ENCODE data around the gene RAPGEF3.

The RAPGEF3 gene

DNA sequence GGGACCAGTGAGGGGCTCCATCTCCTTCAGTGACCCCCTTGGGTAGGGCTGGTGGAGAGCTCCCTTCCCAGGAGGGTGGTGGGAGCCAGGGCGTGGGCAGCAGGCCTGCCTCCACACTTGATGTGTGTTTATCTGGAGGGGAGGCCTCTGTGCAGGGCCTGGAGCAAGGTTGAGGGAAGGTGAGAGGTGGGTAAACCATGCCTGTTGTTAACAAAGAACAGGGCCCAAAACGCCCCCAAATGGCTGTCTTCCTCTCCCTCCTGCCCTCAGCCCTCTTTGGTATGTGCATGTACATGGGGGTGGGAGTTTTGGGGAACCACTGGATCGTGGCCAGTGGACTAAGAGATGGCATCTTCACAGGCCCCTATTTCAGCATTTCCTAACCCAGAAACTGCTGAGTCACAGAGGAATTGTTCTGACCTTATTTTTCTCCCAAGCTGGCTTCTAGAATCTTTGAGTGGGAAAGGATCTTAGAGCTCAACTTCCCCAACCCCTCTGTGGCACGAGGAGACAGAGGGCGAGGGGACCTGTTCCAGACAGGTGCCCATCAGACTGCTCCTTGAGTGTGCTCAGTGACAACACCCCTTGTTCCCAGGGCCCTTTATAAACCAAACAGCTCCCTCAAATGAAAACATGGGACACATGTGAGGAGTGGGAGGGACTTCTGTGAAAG is 17.9 kb upstream of the RAPGEF3 start:
- no peak for DNase-seq

DNA sequence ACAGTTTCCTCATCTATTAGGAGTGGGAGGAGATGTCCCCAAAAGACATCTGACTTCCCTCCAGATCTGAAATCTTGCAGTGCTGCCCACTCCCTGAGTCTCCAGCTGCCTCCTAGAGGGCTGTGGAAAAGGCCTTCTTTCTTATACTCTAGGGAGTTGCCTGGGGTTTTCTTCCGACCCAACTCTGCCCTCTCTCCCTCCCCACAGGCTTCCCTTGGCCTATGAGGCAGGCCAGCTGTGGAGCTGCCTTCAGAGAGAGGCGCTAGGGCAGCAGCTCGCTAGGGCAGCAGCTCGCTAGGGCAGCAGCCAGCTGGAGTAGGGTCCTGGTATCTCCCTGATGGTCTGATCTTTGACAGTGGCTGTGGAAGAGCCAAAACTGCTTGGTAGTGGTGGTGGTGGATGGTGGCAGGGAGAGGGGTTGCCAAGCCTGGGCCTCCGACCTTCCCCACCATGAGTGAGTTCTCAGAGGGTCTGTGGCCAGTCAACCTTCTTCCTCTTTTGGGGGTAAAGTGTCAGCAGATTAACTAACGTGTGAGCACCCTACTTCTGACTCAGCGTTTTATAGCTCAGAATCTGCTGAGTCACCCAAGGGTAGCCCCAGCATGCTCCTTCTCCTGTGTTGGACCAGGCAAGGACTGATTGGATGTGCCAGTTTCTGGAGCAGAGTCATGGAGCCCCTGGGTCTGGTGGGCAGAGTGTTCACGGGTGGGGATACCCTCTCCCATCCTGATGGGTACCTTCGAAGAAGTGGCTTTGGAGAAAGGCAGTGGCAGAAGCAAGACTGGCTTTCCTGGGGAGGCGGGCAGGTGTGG is 16.6 kb upstream of the RAPGEF3 start:
- no peak for DNase-seq

DNA sequence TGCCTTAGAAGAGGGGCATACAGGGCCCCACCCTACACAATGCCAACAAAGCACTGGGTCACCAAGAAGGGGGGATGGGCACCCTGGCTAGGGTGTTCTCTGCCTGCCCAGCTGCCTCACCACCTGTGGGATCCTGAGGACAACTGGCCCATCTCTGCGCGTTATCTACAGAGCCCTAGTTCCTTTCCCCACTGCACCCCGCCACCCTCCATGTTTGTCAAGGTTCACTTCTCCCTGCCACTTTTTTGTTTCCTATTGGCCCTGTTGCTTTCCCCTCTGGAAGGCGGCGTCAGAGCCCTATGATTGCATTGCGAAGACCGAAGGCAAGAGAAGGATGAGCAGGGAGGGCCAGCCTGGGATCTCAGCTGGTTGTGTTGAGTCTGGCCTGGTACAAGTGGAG is 16.0 kb upstream of the RAPGEF3 start:
- no peak for DNase-seq

DNA sequence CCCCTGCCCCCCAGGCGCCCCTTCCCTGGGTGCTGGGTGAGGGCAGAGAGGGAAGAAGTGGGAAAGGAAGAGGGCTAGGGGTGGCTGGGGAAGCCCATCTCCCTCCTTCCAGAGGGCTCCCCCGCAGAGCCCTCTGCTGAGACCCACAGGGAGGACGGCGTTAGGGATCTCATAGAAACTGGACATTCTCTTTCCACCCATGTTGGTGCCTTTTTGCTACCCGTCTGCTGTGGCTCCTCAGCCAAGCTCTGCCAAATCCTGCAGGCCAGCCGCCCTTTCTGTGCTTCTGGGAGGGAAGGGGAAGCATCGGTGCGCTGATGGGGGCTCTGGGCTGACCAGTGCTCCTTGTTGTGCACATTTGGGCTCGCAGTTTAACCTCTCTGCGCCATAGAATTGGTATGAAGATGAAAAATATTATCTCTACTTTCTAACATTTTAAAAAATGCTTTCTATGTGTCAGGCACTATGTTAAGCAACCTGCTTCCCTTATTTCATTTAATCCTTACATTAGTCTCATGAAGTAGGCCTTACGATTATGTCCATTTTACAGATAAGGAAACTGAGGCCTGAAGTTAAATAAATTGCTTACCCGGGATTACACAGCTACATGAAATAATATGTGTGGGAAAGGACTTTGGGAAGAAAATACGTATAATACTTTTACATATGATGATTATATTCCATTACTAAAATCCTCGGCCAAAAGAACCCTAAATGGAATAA is 15.3 kb upstream of the RAPGEF3 start:
- no peak for DNase-seq

DNA sequence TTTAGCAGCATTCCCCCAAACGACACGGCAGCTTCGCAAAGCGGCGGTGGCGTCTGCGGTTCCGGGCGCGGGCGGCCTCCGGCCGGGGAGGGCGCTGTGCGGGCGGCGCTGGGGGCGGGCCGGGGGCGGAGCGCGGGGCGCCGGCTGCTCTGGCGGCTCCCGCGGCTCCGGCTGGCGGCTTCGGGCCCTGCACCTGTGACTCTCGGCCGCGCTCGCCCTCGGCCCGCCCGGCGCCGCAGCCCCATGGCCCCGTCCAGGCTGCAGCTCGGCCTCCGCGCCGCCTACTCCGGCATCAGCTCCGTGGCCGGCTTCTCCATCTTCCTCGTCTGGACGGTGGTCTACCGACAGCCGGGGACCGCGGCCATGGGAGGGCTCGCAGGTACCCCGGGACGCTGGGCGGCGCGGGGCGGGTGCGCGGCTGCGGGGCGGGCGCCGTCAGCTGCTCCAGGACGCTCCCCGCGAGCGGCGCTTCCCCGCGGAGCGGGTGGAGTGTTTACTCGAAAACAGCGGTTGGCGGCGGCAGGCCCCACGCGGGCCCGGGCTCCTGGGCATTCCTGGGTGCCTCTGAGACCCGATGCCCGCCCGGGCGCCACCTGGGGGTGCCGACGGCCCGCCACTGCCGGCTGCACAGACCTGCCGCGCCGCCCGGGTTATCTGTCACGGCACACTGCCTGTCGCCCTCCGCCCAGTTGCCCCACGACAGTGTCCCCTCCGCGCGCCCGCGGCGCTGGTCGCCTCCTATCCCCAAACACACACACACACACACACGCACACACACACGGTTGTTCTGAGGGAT is 14.6 kb upstream of the RAPGEF3 start, which contains the start of gene SLC48A1:
Gene SLC48A1, plus strand, starts transcription at position 177 of the 796 bp plus-strand sequence. Its CDS starts 67 bp downstream, at position 244.
- peak; percentile 45 for DNase-seq

DNA sequence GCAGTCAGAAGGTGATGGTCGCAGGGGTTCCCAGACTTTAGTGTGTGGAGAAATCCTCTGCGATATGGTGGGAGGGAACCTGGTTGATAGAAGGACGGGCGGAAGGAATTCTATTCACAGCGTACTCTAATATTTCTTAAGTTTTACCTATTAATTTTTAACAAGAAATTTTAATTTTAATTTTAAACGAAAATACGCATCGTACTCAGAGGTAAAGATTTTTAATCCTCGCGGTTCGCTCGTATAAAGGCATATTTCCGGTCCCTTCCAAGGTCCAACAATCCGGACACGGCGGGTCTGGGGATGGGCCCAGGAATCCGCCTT is 14.0 kb upstream of the RAPGEF3 start:
- DNase-seq, result no peak

DNA sequence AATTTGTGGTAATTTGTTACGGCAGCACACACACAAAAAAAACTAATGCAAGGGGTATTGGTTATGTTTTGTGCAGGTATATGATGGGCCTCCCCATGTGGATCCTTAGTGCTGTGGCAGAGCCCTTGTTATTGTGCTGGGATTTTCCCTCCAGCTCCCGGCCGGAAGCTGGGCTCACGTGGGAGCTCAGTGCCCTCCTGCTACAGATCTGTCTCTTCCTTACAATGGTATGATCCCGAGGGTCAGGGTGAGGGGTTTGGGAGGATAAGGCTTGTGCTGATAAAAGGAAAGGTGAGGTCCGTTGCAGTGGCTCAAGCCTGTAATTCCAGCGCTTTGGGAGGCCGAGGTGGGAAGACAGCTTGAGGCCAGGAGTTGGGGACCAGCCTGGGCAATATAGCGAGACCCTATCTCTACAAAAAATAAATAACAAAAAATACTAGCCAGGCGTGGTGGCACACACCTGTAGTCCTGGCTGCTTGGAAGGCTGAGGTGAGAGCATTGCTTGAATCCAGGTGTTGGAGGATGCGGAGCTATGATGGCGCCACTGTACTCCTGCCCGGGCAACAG is 13.5 kb upstream of the RAPGEF3 start:
- DNase-seq, result no peak

DNA sequence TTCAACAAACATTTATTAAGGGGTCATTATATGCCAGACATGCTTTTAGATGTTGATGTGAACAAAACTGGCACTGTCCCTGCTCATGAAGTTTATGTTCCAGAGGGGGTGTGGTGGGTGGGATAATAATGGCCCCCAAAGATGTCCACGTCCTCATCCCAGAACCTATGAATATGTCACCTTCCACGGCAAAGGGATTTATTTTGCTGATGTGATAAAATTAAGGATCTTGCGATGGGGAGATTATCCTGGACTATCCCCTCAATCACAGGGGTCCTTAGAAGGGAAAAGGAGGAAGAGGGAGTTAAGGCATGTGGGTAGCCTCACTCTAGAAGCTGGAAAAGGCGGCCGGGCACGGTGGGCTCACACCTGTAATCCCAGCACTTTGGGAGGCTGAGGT is 12.6 kb upstream of the RAPGEF3 start:
- DNase-seq, result no peak

DNA sequence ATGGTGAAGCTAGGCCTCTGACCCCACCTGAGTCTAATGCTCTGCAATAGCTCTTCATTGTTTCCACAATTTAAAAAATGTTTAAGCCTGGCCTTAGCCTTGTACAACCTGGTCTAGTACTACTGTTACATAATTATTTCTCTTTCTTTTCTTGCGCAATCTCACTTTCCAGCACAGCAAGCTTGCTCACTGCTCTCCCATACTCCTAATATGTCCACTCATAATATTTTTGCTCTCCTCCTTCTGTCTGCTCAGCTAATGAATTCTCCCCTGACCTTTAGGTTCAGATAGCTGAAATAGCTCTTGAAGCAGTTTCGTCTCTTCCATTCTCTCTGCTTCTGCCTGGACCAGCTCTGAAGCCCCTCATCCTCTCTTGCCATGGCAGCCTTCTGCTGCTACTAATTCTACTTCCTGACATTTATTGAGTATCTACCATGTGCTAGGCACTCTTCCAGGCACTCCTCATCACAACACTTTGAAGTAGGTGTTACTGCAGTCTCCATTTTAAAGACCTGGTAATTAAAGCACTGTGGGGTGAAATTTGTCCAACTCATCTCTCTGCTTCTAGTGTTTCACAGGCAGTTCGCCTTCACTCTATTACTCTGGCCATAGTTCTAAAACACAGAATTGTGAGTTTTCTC is 11.5 kb upstream of the RAPGEF3 start:
- no peak for DNase-seq

DNA sequence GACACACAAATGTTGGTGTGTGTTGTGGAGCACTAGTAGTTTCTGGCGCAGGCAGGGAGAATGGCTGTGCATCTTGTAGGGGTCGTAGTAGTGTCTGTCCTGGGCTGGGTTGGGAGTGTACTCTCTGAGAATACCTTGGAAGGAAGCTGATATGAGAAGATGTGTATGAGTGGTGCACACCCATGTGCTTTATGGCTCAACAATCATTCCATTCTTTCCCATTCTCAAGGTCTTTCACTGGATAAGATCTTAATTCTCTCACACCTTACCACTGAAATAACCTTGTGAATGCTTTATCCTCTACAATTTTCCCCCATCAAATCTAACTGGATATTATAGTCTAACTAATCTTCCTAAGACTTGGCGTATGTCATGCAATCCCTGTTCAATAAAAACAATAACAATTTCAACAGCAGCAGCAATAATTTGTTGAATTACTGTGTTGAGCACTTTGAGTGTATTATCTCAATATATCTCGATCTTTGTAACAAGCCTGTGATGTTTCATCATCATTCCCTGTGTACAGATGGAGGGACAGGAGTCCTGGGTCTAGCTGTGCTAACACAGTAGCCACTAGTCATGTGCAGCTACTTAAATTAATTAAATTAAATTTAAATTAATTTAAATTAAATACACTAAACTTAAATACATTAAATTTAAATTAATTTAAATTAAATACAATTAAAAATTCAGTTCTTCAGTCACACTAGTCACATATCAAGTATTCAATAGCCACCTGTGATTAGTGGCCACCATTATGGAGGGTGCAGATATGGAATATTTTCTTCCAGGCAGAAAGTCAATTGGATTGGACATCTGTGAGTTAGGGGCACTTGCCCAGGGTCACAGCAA is 10.8 kb upstream of the RAPGEF3 start:
- DNase-seq, result no peak

DNA sequence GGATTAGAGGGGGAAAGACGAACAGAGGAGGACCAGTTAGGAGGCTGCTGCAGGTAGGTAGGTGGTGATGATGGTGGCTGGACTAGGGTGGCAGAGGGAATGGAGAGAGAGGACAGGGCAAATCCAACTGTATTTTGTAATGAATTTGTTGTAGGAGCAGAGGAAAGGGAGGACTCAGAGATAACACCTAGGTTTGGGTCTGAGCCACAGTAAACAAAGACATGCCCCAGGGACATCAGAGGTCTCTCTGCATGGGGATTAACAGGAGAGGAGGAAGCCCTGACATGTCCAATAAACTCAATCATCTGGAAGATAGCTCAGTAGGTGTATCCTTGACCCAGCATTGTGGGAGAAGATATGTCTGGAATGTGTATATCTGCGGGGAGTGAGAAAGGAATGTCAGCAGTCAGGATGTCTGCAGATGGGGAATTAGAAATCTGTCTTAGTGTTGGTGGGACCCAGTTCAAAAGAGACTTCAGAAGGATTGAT is 9.7 kb upstream of the RAPGEF3 start:
- DNase-seq, result no peak

DNA sequence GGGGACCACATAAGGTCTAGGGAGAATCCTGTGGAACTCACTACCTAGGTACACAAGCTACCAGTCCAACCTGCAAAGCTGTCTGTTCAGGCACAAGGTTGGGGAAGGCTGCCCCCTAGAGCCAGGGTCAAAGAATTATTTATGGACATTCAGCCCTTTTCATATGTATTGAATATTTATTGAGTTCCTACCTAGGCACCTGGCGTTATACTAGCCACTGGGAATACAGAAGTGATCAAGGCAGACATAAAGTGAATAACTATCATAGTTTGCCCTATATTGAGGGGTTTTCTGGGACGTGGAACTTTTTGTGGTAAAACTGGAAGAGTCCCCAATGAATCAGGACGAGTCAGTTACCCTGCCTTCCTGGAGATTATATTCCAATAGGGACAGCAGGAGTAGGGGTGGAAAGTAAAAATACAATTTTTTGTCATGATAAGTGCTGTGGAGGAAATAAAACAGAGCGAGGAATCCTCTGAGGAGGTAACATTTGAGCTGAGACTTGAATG is 8.6 kb upstream of the RAPGEF3 start:
- peak; percentile 8 for DNase-seq

DNA sequence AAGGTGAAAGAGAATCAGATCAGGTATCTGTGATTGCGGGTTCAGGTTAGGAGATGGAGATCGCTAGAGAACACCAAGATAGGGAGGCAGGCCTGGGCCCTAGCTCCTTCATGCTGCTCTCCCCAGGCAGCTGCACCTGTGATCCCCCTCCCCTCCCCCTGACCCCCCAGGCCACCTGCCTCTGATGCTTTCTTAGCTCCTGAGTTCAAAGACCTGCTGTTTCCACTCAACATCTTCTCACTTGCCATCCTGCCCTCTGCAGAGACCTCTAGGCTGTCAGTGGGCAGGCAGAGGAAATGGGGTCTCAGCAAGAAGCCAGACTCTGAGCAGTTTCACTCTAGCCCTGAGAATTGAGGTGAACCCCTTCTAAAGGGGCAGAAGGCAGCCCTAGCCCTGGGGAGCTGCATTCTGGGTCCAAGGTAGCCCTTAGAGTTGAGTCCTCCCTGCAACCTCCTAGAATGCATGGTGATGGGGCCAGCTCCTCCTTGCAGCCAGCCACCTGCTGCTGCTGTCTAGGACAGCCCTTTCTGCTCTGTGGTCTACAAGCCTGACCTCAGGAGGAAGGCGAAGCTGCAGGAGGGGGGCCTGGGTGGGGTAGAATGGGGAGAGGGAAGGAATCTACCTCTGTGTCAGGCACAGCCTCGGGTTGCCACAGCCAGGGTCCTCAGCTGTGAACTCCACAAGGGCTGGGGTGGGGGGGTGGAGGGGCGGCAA is 8.0 kb upstream of the RAPGEF3 start:
- no peak for DNase-seq

DNA sequence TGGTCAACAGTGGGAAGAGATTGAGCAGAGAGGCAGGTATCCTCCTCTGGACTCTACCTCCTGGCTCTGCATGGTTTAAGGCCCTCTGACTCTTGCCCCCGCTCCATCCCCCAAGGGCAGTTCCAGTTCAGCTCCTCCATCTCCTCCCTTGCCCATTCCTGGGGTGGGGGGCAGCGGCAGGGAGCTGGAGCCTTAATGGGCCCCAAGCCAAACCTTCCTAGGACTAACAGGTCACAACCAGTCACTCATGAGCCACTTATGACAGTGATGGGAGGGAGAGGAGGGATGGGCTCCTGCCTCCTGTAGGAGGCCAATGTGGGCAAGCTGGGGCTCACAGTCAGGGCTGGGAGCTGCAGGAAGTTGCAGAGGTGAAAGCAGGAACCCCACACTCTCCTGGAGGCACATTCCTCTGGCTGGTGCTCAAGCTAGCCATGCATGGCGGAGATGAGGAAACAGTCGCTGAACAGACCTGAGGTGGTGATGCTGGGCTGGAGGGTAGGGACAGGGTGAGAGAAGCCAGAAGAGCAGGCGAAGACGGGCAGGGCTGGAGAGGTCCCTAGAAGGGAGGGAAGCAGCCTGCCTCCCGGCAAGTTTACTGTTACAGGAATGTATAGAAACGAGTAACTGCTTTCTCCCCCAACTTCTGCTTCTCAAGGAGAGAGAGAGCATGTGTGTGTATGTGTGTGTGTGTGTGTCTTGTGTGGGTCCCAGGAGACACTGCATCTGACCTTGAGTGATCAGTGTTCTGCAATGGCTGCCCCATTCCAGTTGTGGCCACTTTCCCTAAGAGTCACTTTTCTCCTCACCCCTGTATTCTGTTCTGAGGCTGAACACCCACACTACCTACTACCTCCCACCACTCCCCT is 5.0 kb upstream of the RAPGEF3 start:
- no peak for DNase-seq

DNA sequence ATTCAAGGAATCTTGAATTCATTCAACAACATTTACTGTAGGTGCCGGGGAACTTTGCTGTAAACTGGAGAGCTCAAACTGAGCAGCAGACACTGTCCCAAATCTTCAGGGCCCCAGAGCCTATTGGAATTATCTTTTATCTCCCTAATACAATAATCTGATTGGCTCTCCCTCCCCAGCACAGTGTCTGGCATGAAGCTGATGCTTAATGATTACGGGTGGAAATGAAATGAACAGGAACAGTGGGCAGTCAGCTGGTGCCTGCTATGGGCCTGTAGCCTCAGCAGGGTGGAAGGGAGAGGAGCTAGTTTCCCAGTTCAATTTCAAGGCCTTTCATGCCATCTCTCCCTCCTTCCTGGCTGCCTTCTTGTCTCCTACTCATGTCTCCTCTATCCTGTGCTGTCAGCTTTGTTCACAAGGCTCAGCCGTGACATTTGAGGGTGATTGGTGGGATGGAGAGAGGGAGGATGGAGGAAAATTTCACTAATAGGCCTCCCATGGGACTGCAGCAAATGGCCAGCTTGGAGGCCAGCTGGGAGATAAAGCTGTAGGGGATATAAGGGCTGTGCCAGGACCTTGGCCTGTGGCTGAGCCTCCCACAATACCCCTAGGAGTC is 4.3 kb upstream of the RAPGEF3 start:
- DNase-seq, result no peak

DNA sequence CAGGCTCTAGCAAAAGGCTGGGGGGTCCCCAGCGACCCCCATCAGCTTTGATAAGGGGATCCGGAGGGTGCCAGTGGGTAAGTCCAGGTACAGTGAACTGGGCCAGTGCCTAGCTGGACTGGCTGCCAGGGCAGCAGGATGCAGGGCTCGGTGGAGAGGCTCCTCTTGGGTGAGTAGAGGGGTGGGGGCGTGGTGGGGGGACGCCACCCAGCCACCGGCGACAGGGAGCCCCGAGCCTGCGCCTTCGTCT is 171 bp downstream of the RAPGEF3 start:
- DNase-seq, result no peak

DNA sequence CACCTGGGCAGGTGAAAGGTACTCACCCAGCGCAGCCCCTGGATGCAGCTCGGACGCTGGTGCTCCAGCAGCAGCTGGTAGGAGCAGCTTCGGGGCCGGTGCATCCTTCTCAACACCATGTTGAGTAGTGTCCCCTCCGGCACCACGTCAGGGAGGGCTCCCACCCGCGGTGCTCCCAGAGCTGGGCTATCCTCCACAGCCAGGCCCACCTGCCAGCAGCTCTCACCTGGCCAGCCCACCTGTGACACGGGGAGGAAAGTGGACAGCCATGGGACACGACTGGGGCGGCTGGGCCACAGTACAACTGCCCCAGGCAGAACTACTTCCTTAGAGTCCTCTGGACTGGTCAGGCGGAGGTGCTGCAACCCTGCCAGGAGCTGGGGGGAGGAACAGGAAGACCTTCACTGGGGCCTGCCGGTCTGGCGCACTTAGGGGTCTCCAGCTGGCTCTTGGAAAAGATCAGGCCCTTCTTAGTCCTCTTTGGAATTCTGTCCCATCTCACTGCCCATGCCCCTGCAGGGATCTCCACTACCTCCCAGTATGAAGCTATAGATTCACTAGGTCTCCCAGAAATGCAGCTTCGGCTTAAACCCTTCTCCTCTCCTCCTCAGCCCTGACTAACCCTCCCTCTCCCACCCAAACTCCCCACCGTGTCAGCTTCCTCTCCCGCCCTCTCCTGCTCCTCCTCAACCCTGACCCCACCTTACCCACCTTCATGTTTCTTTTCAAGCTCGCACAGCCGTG is 668 bp downstream of the RAPGEF3 start:
- DNase-seq, result no peak

DNA sequence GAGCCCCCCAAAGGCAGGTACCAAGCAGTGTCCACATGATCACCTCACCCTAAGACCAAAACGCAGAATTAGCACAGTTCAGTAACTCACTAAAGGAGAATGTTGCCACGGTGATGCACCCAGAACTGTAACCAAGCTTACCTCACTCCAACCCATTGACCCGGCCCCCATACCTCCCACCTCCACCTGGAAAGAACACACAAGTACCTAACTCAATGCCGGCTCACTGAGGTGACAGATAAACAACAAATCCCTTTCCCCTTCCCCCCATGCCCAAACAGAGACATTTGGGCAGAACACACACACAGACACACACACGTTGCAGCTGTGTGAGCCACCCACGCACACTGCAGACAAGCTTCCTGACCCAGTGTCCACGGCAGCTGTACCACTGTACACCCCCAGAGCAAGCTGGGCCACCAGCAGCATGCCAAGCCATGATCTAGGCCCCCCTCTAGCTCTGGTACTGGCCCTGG is 1.3 kb downstream of the RAPGEF3 start:
- no peak for DNase-seq

Measured in NCI-H526 treated with DMSO at 0.1 percent for 48 hours (cell line).